ENCODE results near the gene LAMA4.
"Not testable (repeated sequence)": the region's sequence is repeated elsewhere in the genome, so short reads cannot be mapped to it uniquely, and the experiment has no call there.

LAMA4 gene

GRCh38 chr6:112204350-112204706 is 50.0 kb downstream of the LAMA4 start:
- H3K4me3 ChIP-seq (ENCODE audit: low read length), result no peak overlapping the region
- no peak for TF ChIP-seq CTCF (conservative IDR thresholded peaks at IDR 0.05; ENCODE audit: low read length)
- DNase-seq (ENCODE audit: low read depth), result no peak

- TF ChIP-seq CTCF (conservative IDR thresholded peaks at IDR 0.05; ENCODE audit: low read length), result no peak
- no peak overlapping the region for H3K4me3 ChIP-seq (ENCODE audit: low read length)
- DNase-seq (ENCODE audit: low read depth), result peak; percentile 78
Observed at GRCh38 chr6:112203577-112204349, 50.6 kb downstream of the LAMA4 start.

- DNase-seq (ENCODE audit: low read depth), result peak; percentile 35
- no peak overlapping the region for H3K4me3 ChIP-seq (ENCODE audit: low read length)
- TF ChIP-seq CTCF (conservative IDR thresholded peaks at IDR 0.05; ENCODE audit: low read length), result no peak
Observed at GRCh38 chr6:112202639-112203341, 51.6 kb downstream of the LAMA4 start.

- not testable (repeated sequence) for H3K4me3 ChIP-seq (ENCODE audit: low read length); DNase-seq (ENCODE audit: low read depth)
Observed at GRCh38 chr6:112200185-112200914, 54.0 kb downstream of the LAMA4 start.

GRCh38 chr6:112199001-112199403 is 55.4 kb downstream of the LAMA4 start:
- no peak for DNase-seq (ENCODE audit: low read depth)
- no peak overlapping the region for H3K4me3 ChIP-seq (ENCODE audit: low read length)
- no peak for TF ChIP-seq CTCF (conservative IDR thresholded peaks at IDR 0.05; ENCODE audit: low read length)

GRCh38 chr6:112198582-112198981 is 55.8 kb downstream of the LAMA4 start:
- TF ChIP-seq CTCF (conservative IDR thresholded peaks at IDR 0.05; ENCODE audit: low read length), result no peak
- no peak overlapping the region for H3K4me3 ChIP-seq (ENCODE audit: low read length)
- DNase-seq (ENCODE audit: low read depth), result no peak

- TF ChIP-seq CTCF (conservative IDR thresholded peaks at IDR 0.05; ENCODE audit: low read length), result no peak
- no peak overlapping the region for H3K4me3 ChIP-seq (ENCODE audit: low read length)
- DNase-seq (ENCODE audit: low read depth), result no peak
Observed at GRCh38 chr6:112197636-112198035, 56.7 kb downstream of the LAMA4 start.

Data from AG10803 (cell line).